ENCODE data around the gene GDF2. TPM values are rescaled to one million over a fixed set of nuclear protein-coding genes. Genes with fewer than 3 reads are reported as not detected.

Gene GDF2
- total RNA-seq, 1 experiment from 2014 or later = not detected

- no peak for DNase-seq (ENCODE audit: low read depth)
Measured at GRCh38 chr10:47291682-47292081, 30.6 kb upstream of the GDF2 start.

DNA sequence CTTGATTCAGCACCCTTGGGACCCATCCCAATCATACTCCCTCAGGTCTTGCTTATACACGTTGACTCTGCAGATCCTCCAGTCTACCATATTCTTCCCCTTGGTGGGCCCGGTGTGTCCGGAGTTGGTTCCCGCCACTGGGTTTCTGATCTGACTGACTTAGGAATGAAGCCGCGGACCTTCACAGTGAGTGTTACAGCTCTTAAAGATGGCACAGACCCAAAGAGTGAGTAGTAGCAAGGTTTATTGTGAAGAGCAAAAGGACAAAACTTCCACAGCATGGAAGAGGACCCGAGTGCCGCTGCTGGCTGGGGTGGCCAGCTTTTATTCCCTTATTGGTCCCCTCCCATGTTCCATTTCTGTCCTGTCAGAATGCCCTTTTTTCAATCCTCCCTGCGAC, 28.2 kb upstream of the GDF2 start:
- DNase-seq (ENCODE audit: low read depth) = no peak

DNA sequence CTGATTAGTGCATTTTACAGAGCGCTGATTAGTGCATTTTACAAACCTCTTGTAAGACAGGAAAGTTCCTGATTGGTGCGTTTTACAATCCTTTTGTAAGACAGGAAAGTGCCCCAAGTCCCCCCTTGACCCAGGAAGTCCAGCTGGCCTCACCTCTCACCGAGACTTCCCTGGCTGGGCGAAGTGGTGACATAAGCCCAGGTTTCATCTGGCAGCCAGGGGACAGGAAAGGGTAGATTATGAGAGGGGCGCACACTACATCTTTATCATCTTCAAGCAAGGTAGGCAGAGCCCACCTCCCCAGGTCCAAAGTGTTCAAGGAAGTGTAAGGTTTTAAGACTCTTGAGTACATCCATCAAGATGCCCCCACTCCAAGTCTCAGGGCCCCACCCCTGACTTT, 27.8 kb upstream of the GDF2 start:
- DNase-seq (ENCODE audit: low read depth) = no peak

- no peak for DNase-seq (ENCODE audit: low read depth)
Measured at GRCh38 chr10:47295411-47295810, 26.8 kb upstream of the GDF2 start.

- DNase-seq (ENCODE audit: low read depth) = no peak
Measured at GRCh38 chr10:47296156-47296894, 25.9 kb upstream of the GDF2 start.

GRCh38 chr10:47296941-47297340, 25.3 kb upstream of the GDF2 start:
- DNase-seq (ENCODE audit: low read depth) = no peak

DNA sequence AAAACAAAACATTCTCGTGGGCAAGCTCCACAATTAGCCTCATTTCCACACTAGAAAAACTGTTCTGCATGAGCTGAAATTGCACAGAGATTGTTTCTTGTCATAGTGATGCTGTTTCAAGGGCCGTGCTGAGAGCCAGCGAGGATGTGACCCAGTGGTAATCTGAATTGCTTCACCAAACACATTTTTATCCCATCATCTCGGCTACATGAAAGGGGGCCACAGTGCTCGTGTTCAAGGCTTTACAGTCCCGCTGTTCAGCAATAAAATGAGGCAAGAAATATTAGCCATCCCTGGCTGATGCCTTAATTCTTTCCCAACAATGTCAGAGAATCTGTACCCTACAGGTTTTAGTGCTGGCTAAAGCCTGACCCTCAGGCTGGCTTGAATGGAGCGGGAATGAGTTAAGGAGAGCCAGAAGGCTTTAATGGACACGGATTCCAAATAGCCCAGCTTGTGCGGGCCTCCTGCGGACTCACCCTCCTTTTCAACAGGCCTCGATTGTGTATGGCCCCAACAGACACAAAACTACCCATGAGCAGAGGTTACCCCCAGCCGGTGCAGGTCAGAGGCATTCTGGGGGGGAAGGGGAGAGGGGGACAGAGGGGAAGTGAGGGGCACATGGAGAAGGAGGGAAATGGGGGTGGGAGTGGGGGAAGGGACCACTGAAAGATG, 24.3 kb upstream of the GDF2 start:
- DNase-seq (ENCODE audit: low read depth) = no peak

DNA sequence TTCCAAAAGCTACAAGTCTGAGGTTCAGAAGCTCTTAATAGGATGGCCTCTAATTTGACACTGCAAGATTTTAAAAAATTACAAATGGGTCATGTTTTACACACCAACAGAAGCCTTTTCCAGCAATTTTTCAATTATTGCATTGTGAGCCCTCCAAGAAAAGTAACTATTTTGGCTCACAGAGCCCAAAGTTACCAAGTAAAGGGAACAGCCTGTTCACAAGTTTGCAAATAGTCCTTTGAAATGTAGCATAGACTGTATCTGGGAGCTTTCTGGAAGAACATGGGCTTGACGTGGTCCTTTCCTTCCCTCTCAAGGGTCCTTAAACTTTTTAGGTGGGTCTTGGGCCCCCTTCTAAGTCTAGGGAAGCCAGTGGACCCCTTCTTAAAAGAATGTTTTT, 23.5 kb upstream of the GDF2 start:
- no peak for DNase-seq (ENCODE audit: low read depth)

DNA sequence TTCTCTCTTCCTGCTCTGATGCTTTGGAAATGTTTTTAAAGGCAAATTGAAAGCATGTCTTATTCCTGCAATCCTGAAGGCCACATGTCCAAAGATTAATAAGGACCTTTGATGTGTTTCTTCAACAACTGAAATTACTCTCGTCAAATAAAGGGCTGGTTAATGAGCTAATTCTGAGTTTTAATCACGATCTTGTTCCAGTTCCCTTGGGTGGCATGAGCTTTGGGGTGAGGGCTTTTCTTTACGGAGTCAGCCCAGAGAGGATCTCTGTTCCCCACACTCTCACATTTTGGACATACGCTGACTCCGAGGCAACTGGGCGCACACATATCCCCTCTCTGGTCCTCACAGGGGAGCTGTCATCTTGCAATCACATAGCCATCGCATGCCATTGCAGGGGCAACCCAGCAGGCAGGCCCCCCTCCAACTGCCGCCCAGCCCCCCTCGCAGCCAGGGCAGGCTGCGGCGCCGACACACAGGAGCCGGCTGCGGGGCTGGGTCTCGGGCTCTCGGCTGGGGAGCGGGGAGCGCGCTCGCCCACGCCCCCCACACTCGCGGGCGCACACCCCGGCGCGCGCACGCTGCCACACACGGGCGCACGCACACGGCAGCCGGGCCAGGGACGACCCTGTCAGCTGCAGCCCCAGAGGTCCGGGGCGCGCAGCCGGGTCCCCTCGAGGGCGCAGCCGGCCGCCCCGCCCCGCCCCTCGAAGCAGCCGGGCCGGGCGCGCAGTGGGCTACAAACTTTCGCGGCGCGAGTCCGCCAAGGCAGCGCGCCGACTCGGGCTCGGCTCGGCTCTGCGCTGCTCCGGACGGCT, 22.4 kb upstream of the GDF2 start, which contains the start of gene GDF10:
GDF10 (plus strand) TSS at position 587 of the 818 bp plus-strand sequence. CDS start 455 bp downstream, outside the sequence.
- DNase-seq (ENCODE audit: low read depth) = no peak

- DNase-seq (ENCODE audit: low read depth) = no peak
Measured at GRCh38 chr10:47300429-47300931, 21.8 kb upstream of the GDF2 start.

GRCh38 chr10:47301833-47302232, 20.4 kb upstream of the GDF2 start:
- no peak for DNase-seq (ENCODE audit: low read depth)

GRCh38 chr10:47303105-47303504, 19.1 kb upstream of the GDF2 start:
- DNase-seq (ENCODE audit: low read depth) = no peak

- DNase-seq (ENCODE audit: low read depth) = no peak
Measured at GRCh38 chr10:47303866-47304265, 18.4 kb upstream of the GDF2 start.

- DNase-seq (ENCODE audit: low read depth) = no peak
Measured at GRCh38 chr10:47305566-47305965, 16.7 kb upstream of the GDF2 start.

GRCh38 chr10:47306387-47307210, 15.7 kb upstream of the GDF2 start:
- no peak for DNase-seq (ENCODE audit: low read depth)

DNA sequence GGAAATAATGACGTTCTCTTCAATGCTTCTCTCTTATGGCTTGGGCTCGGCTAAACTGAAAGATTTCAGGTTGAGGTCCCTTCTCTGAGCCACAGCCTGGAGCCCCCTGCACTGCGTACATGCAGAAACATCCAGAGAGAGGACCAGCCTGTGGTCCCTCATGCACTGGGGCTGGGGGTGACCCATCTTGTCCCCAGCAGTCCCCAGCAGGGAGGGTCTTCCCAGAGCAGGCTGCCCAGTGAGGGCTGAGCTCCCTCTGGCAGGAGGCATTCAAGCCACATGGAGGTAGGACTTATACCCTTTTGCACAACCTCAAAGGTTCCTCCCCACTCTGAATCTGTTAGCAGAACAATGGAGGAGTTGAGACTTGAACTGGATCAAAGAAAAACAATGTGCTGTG, 14.9 kb upstream of the GDF2 start:
- no peak for DNase-seq (ENCODE audit: low read depth)

DNA sequence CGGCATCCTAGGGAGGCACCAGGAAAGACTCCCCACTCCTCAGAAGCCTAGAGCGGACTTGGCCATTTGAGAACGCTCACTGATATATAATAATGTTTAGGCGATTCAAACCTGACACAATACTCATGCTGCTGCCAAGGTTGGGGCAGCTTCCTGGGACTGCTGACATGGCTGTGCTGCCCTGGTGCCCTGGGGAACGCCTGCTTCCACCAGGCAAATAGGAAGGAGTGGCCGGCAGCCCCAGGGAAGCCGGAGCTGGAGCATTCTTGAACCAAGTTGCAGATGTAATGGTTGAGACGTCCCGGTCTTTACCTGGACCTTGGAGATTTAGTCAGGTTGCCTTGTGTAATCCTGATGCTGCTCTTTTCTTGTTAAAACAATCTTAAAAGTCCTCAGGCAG, 13.5 kb upstream of the GDF2 start:
- DNase-seq (ENCODE audit: low read depth) = no peak

- DNase-seq (ENCODE audit: low read depth) = no peak
Measured at GRCh38 chr10:47309408-47310089, 12.7 kb upstream of the GDF2 start.

DNA sequence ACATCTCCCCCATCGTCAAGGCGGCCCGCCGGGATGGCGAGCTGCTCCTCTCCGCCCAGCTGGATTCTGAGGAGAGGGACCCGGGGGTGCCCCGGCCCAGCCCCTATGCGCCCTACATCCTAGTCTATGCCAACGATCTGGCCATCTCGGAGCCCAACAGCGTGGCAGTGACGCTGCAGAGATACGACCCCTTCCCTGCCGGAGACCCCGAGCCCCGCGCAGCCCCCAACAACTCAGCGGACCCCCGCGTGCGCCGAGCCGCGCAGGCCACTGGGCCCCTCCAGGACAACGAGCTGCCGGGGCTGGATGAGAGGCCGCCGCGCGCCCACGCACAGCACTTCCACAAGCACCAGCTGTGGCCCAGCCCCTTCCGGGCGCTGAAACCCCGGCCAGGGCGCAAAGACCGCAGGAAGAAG, 12.2 kb upstream of the GDF2 start:
- DNase-seq (ENCODE audit: low read depth) = no peak

DNA sequence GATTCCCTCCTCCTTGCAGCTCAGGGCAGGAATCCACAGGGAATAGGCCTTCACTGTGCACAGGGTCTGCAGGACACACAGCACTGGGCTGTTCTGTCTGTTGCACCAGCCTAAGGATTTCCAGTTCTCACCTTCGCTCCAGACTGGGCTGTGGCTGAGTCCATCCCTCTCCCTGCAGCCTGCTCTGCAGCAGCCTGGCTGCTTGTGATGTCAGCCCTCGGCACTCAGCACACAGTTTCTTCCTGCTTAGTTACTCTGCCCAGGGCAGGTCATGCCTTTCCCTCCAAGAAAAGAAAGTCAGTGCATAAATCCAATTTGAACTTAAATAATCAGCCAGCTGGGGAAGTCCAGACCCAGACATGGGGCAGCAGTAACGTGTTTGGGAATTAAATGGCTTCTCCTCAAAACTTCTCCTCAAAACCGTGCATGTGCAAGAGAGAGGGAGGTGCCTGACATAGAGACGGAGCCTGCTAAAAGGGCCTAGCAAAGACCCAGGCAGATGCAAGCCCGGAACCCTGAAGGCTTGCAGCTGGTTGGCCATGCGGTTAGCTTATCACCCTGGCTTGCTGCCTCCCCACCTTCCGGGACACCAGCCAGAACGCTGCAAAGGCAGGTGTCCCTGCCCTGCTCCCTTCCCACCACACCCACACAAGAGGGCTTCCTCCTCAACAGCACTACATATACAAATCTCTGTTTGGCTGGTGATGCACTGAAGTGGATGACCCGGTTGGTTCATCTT, 10.9 kb upstream of the GDF2 start:
- no peak for DNase-seq (ENCODE audit: low read depth)

All from LHCN-M2 (cell line).